HG03575 (cell line): ENCODE results near the gene MT3.
"Not testable (repeated sequence)": the region's sequence is repeated elsewhere in the genome, so short reads cannot be mapped to it uniquely, and the experiment has no call there.

Source experiments
- ATAC-seq: cut with Tn5 transposase; IDR thresholded peaks from one replicate; pipeline ENCODE4 v1.9.1; 2021; ENCODE audit not compliant: unreplicated experiment, insufficient number of reproducible peaks, low FRiP score; ENCODE audit errors: extremely low read depth

MT3 gene

DNA sequence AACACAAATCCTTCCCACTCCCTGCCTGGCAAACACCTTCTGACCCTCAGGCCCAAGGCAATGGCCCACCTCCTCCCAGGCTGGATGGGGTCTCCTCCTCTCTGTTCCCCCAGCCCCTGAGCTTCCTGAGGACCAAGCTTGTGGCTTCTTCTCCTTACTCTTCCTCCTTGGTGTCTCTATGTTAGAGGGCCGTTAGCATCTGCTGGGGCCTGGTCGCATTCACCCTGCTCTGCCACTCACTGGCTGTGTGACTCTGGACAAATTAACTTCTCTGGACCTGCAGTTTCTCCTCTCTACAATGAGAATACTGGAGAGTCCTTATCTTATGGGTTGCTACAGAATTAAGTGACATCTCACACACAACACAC lies 18.3 kb downstream of the MT3 start:
- no peak for ATAC-seq

DNA sequence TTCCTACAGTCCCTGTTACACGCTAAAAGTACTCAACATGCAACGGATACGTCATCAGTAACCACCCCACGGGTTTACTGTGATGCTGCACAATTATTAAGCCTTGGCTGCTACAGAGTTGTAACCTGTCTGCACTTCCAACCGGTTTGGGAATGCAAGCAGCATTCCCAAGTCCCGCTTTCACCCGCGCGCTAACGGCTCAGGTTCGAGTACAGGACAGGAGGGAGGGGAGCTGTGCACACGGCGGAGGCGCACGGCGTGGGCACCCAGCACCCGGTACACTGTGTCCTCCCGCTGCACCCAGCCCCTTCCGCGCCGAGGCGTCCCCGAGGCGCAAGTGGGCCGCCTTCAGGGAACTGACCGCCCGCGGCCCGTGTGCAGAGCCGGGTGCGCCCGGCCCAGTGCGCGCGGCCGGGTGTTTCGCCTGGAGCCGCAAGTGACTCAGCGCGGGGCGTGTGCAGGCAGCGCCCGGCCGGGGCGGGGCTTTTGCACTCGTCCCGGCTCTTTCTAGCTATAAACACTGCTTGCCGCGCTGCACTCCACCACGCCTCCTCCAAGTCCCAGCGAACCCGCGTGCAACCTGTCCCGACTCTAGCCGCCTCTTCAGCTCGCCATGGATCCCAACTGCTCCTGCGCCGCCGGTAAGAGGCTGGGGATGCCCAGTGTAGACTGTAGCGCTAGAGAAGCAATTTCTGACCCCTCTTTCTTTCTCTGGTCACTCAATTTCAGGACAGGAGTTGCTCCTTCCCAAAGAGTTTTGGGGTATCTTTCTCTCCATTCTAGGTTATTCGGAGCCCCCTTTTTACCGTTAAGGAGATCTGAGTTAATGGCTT lies 18.9 kb downstream of the MT3 start, which contains the start of gene MT2A:
Gene MT2A, plus strand, starts transcription at position 542 of the 833 bp plus-strand sequence. Its CDS starts 72 bp downstream, at position 614.
- peak; percentile 51 for ATAC-seq

- no peak for ATAC-seq
Observed at GRCh38 chr16:56608876-56609462, 19.6 kb downstream of the MT3 start.

DNA sequence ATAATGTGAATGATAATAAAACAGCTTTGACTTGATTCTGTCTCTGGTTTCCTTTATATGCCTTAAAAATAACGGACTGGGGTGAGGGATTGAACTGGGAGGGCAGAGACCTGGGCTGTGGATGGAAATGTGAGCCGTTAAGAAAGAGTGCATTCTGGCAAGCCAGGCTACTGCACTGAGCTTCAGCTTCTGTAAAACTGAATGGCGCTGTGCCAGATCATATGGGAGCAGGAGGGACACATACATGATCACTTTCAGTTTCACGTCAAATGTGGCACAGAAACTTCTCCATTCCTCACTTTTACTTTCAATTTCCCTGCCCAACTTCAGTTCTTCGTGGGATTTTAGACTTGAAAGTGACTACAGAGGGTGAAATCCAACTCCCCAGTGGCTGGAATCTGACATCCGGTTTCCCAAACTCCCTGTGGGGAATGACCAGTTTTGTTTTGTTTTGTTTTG lies 20.2 kb downstream of the MT3 start:
- no peak for ATAC-seq

- no peak for ATAC-seq
Observed at GRCh38 chr16:56610017-56610608, 20.8 kb downstream of the MT3 start.

GRCh38 chr16:56610609-56611111 lies 21.3 kb downstream of the MT3 start:
- ATAC-seq = no peak

DNA sequence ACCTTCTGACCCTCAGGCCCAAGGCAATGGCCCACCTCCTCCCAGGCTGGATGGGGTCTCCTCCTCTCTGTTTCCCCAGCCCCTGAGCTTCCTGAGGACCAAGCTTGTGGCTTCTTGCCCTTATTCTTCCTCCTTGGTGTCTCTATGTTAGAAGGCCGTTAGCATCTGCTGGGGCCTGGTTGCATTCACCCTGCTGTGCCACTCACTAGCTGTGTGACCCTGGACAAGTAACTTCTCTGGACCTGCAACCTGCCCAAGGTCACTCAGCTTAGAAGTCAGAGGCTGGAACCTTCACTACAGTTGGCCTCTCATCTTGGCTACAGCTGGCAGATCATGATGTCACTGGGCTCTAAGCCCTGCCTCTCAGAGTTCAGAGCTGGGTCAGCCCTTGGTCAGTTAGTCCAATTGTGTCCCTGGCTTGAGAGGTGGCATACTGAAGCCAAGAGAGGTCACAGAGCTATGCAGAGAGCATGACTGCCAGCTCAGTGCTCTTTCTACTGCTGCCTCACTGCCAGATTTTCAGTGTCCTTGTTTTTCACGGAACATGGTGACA lies 22.0 kb downstream of the MT3 start:
- no peak for ATAC-seq

DNA sequence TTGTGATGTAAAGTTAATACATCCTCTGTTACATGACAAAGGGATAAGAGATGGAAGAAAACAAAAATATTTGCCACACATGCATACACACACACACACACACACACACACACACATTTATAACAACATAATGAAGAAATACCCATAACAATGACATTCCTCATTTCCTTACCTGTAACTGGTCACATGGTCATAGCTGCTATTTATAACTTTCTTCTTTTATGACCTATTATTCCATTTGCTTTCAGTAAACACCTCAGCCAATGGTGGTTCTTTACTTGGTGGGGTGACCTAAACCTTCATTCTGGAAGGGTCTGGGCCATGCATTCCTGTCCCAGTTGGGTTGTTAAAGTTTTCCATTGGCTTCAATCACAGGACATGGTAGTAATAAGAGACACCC lies 24.4 kb downstream of the MT3 start:
- ATAC-seq = no peak

GRCh38 chr16:56614549-56614991 lies 25.2 kb downstream of the MT3 start:
- no peak for ATAC-seq

DNA sequence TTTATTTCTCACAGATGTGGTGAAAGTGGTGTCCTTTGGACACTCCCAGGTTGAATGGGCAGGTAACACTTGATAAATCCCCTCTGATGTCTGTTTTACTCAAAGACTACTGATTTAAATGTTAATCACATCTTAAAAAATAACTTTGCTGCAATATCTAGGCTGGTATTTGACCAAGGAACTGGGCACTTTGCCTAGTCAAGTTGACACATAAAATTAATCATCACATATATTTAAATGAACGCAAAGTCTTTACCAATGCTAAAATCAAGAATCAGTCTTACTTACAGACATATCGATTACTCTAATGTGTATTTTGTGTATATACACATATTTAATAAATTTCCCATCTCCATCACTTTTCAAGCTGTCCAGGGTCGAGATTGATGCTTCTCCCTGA lies 26.0 kb downstream of the MT3 start:
- ATAC-seq = no peak

DNA sequence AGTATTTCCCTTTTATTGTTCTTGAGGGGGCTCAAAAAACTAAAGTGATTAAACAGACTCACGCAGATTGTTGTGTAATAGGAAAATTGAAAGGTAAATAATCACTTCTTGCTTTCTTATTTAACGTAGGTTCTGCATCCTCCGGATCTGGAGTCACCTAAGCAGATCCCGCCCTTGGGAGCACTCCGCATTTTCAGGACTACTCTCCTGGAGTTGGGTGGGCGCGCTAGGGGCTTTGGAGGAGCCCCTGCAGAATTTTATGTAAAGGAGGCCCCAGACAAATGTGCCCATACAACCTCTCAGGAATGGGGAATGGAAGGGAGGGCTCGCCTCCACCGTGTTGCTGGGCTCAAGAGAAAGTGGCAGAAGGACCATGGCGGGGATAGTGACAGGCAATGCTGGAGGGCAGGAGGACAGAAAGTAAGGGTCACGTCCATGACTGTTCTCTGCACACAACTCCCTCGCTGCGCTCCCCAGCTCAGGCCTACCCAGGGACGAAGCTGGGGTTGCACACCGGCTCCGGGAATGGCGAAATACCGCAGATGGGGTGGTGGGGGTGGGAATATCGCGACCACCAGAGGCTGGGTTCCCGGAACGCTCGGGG lies 27.4 kb downstream of the MT3 start:
- no peak for ATAC-seq

DNA sequence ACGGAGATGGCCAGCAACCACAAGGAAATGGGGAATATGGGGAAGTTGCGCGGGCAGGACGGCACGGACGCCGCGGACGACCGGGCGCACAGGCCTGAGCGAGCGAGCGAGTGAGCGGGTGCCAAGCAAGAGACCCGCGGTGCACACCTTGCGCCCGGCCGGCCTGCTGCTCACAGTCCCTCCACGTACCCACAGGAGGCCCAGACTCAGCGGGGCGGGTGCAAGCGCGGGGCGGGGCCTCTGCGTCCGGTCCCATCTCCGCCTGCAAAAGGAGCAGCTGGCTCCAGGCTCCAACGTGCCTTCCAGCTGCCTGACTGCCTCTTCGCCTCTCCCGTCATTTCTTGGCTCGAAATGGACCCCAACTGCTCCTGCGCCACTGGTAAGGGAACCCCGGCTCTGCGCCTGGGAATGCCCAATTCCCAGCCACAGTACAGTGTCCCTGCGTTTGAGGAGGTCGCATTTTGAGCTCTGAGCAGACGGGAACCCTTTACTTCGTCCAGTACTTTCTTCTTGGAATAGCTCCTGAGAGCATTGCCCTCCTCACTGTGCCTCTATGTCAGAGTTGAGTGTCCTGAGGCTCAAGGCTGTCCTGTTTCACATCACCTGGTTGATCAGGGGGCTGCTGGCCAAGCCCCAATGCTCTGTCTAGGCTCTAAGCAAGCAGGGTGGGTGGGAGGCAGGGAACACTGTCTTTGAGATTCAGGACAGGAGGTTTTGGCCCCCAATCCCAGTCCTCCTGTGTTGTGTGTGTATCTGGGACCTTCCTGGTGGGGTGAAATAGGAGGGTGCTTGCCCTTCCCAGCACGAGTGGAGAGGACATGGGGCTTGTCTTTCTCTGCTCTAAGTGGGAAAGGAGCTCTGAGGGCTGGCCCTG lies 28.1 kb downstream of the MT3 start:
- no peak for ATAC-seq

GRCh38 chr16:56618138-56618537 lies 28.8 kb downstream of the MT3 start:
- ATAC-seq = no peak

GRCh38 chr16:56620339-56620897 lies 31.1 kb downstream of the MT3 start:
- ATAC-seq = no peak

DNA sequence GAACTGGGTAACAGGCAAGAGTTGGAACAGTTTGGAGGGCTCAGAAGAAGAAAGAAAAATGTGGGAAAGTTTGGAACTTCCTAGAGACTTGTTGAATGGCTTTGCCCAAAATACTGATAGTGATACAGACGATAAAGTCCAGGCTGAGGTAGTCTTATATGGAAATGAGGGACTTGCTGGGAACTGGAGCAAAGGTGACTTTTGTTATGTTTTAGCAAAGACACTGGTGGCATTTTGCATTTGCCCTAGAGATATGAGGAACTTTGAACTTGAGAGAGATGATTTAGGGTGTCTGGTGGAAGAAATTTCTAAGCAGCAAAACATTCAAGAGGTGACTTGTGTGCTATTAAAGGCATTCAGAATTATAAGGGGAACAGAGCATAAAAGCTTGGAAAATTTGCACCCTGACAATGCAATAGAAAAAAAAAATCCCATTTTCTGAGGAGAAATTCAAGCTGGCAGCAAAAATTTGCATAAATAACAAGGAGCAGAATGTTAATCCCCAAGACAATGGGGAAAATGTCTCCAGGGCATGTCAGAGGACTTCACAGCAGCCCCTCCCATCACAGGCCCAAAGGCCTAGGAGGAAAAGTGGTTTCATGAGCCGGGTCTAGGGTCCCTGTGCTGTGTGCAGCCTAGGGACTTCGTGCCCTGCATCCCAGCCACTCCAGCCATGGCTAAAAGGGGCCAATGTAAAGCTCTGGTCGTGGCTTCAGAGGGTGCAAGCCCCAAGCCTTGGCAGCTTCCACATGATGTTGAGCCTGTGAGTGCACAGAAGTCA lies 32.5 kb downstream of the MT3 start:
- not testable (repeated sequence) for ATAC-seq

- not testable (repeated sequence) for ATAC-seq
Observed at GRCh38 chr16:56623184-56623583, 33.9 kb downstream of the MT3 start.

DNA sequence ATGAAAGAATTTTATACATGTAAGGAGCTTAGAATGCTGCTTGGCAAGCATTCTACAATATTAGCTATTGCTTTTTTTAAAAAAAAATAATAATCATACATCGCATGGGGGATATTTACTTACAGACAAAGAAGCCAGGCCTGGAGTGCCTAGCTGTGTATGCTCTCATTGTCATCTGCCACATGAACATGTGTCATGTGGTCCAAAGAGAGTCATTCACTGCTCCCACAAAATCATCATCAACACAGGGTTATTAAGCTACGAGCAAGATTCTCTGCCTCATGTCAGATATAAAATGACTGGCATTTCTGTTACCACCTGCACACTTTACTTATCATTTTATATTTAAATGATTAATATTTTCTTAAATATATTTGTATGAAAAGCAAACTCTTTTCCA lies 34.3 kb downstream of the MT3 start:
- ATAC-seq = no peak
